ENCODE data around the gene IPCEF1.
A peak's percentile ranks its signal among the peaks of the same experiment; 100 is the strongest.

Gene IPCEF1

DNA sequence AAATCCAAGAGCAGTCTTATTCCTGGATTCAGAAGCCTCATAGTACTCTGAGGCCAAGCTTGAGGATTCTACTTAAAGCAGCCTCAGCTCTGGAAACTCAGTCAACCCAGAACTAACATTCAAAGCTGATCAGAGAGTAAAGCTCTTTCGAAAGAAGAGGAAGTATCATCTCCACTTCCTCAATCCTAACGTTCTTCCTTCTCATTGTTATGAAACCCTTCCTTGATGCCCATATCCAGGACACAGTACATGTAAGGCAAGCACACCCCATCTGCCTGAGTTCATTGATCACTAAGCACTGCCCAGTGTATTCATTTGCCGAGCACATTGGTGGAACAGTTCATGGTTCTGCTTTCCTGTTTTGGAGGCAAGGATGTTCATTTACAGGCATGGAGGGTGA lies at the start of gene IPCEF1:
IPCEF1 (minus strand) TSS at position 114 of the 400 bp plus-strand sequence. CDS start 90,856 bp downstream, outside the sequence.
- no peak for DNase-seq

DNA sequence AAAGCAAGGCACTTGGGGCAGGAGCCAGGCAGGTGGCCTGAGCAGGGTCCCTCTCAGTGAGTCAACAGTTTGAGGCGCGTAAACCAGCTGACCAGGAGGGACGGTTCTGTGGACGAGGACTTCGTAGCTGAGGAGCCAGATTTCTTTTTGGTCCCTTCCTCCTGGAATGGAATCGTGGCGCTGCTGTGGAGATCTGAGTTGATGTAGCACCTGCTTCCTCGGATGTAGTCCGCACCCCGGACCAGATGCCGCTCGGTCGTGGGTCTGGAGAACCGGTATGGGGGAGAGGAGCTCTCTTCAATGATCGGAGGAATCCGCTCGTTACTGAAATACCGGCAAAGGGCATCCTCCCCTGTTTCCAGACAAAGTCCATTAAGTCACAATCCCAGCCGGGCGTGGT lies 49.7 kb upstream of the IPCEF1 start:
- no peak for DNase-seq

DNA sequence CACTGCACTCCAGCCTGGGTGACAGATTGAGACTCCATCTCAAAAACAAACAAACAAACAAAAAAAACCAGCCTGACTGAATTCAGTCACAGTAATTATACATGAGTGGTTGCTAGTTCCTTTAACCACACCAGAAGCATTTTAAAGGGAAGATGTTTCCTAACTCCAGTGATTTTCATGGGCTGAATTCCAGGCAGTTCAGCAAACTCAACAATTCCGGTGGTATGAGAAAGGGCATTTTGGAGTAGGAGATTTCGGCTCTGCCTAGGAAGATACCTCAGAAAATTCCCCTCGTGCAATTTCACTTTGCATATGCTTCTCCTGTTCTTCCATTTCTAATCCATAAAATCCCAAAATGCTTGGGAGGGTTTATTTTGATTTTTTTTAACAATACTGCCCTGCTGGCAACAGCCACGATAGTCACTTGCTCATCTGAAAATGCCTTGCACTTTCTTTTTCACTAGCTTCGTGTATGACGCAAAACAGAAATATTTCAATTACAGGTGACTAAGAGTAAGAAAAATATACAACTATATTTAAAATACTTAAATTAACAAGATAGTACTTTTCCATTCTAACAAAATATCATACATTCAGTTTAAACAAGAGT lies 48.3 kb upstream of the IPCEF1 start:
- DNase-seq: peak; percentile 34

DNA sequence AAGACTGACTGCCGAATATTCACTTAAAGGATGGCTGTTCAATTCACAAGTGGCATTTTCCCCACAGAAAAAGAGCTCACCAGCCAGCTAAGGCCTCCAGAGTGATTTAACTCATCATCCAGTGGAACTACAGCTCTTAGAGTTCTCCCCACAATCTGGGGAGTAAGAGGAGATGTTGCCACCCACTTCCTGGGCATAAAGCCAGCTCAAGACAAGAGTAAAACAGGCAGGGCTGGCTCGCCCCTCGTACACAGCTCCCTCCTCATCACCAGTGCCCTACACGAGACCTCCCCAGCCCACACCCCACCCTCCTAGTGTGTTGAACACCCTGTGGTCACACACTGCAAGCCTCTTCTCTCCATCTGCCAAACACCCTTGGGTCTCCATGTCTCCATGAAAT lies 47.2 kb upstream of the IPCEF1 start:
- DNase-seq: peak; percentile 38

DNA sequence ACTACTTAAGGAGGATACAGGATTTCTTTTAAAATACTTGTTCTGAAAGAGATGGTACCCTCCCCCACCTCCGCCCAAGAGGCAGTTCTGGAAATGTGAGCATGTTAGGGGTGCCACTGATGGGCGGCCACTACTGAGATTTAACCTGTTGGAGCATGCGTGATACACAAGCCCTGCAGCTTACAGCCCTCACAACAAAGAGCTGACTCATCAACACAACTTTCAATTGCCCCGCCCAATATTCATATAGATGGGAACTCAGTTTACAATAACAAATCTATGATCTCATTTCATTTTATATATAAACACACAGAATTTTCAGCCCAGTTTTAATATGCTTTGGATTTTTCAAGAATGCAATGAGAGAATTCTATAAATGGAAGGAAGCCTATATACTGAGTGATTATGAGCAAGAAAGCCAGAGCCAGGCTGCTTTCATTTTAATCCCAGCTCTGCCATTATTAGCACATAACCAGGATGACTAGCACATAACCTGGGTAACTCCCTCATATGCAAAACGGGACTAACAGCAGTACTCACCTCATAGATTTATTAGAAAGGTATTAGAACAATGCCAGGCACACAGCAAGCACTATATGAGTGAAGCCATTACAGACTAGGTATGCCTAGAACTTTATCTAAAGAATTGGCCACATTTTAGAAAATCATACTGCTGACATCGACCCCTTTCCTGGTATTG lies 45.6 kb upstream of the IPCEF1 start:
- no peak for DNase-seq

GRCh38 chr6:154399097-154399496 lies 42.5 kb upstream of the IPCEF1 start:
- DNase-seq: no peak

DNA sequence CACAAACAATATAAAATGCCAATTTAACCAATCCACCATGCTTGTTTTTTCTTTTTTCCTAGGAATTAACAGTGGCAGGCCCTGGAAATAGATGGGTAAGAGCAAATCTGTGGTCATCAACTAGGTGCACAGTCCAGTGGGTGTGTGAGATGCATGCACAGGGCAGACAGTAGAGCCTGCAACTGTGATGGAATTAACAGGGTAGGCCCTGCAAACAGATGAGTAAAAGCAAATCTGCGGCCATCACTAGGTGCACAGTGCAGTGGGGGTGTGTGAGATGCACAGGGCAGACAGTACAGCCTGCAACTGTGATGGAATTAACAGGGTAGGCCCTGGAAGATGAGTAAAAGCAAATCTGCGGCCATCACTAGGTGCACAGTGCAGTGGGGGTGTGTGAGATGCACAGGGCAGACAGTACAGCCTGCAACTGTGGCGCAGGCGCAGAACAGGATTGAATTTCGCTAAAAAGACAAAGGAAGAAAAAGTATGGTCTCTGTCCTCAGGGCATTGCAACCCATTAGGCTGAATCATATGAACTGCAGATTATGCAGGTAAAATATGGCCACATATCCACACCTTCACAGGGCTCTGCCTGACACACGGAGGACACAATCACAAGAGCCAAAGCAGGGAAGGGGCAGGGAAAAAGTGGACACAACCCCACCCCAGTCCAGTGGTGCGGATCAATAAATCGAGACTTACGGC lies 41.0 kb upstream of the IPCEF1 start:
- DNase-seq: no peak

- DNase-seq: no peak
These were observed 39.3 kb upstream of the IPCEF1 start for GRCh38 chr6:154395878-154396277.

GRCh38 chr6:154395316-154395715 lies 38.7 kb upstream of the IPCEF1 start:
- no peak for DNase-seq

DNA sequence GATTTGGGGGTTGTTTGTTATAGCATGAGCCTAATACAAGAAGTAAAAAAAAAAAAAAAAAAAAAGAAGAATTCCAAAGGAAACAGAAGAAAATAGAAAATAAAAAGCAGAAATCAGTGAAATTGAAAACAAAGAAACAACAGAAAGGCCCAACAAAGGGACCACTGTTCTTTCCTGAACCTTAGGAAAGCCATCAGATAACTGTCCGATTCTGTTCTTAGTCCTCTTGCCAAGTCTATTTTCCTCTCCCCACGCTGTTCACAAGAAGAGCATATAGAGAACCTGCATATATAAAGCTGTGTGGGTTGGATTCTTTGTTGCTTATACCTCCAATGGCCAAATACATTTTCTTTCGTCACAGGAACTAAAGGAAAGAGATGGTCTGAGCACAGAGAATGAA lies 38.0 kb upstream of the IPCEF1 start:
- no peak for DNase-seq

GRCh38 chr6:154390034-154390433 lies 33.4 kb upstream of the IPCEF1 start:
- no peak for DNase-seq

GRCh38 chr6:154388803-154389202 lies 32.2 kb upstream of the IPCEF1 start:
- no peak for DNase-seq

GRCh38 chr6:154386848-154387717 lies 30.5 kb upstream of the IPCEF1 start:
- no peak for DNase-seq

DNA sequence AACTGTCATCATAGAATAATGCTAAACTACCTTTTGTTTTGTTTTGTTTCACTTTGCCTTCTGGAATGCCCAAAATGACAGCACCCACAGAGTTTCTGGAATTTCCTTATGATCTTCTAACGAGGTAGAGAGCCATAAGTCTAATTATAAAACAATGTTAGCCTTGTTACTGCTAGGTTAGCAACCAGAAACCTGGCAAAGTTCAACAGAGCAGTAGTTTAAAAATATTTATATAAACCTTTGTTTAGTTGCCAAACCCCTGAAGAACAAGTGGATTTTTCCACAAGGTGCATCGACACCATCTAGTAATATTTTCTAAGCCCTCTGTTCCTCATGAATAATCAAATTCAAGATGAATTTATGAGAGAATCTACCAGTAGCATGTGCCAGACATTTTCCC lies 27.6 kb upstream of the IPCEF1 start:
- DNase-seq: no peak

DNA sequence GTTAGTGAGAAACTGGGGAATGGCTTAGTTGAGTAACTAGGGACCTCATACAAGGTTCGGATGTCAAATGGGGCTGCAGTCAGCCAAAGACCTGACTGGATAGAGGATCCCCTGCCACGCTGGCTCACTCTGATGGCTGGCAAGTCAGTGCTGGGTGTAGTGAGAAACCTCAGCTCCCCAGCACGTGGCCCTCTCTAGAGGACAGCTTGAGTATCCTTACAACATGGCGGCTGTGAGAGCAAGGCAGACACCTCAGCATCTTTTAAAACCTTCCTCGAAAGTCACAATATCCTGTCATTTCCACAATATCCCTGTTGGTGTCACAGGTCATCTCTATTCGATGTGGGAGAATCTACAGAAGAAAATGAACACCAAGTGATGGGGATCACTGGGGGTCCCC lies 26.7 kb upstream of the IPCEF1 start:
- no peak for DNase-seq

DNA sequence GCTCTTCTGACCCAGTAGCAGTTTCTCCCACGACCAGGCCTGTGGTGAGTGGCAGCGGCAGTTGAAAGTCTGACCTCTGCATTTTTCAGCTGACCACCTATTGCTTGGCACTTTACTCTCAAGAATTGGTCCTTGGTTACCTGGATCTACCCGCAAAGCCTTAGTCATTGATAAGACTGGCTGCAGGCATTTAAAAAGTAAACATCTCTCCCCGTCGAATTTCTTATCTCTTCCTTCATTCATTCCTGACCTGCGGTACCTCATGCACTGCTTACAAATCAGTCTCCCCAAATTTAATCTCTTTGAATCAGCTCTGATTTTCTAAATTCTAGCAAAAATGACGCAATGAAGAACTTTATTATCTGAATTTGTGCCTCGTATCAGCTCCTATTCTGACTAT lies 26.1 kb upstream of the IPCEF1 start:
- DNase-seq: no peak

DNA sequence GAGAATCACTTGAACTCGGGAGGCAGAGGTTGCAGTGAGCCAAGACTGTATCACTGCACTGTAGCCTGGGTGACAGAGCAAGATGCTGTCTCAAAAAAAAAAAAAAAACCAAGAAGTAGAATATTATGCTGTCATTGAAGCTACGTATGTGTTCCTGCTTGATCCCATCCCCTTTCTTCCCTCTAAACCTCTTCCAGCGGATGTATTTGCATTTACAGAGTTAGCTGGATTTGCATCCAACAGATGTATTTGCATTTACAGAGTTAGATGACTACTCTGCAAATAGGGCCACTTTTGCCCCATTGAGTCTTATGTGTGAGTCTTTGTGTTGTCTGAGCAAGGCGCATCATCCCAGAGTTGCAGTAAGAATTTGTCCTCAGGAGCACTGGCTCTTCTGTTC lies 24.9 kb upstream of the IPCEF1 start:
- DNase-seq: no peak

DNA sequence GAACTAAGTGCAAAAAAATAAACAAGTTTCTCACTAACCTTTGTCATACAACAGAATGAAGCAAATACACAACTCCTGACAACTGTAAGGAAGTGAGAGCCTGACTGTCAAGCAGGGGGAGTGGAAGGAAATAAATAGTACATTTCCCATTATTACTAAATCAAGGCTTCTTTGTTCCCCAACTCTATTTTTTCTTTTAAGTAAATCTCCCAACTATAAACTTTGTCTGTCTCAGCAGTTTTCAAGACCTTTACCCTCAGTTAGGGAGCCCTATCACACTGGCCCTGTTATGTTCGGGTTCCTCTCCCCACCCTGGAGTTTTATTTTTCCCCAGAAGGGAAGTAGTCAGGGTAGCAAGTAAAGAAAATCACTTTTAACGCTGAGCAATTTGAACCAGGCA lies 24.1 kb upstream of the IPCEF1 start:
- DNase-seq: no peak

DNA sequence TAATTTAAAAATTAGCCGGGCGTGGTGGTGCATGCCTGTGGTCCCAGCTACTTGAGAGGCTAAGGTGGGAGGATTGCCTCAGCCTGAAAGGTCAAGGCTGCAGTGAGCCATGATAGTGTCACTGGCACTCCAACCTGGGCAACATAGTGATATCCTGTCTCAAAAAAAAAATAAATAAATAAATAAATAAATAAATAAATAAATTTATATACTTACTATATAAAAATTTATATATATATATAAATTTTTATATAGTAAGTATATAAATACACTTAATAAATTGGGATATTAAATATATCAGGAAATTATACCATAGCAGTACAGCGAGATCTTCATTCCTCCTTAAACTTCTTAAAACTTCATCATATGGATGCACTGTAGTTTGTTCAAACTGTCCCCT lies 23.0 kb upstream of the IPCEF1 start:
- no peak for DNase-seq

DNA sequence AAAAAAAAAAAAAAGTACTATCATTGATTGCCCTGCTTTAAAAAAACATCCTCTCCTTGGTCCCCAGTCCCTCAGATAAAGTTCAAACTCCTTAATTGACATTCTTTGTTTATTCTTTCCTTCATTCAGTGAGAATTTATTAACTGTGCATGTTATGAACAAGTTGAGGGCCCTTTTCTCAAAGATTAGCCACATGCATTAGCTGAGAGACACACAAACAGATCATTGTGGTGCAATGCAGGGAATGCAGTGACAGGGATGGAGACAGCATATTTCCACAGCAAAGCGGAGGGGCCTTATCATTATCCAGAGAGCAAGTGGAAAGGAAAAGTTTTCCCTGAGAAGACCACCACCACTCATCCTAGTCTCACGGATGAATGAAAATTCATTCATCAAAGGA lies 21.9 kb upstream of the IPCEF1 start:
- no peak for DNase-seq

DNA sequence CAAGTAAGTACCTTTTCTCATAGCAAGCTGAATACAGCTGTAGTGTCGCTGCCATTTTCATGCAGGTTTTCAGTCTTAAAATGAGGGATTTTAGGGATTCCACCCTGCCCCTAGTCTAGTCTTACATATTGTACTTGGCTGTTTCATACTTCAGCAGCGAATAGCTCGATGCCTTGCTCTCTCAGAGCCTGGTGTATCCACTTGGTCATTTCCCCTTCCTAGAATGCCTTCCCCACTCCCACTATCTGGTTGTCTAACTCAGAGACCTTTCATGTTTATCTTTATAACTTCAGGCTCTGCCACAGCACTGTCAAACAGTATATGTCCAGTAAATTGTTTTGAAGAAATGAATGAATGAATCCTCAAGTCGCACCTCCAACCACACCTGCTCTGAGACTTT lies 21.1 kb upstream of the IPCEF1 start:
- DNase-seq: no peak

DNA sequence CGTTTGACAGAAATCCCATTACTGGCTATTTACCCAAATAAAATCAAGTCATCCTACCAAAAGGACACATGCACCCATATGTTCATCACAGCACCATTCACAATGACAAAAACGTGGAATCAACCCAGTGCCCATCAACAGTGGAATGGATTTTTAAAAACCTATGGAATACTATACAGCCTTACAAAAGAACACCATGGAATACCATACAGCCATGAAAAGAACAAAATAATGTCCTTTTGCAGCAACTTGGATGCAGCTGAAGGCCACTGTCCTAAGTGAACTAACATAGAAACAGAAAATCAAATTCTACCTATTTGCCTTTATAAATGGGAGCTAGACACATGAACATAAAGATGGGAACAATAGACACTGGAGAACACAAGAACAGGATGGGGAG lies 17.4 kb upstream of the IPCEF1 start:
- DNase-seq: no peak

GRCh38 chr6:154371281-154371680 lies 14.7 kb upstream of the IPCEF1 start:
- DNase-seq: no peak
